ENCODE data around the gene KYAT1. TPM values are rescaled to one million over a fixed set of nuclear protein-coding genes. Genes with fewer than 3 reads are reported as not detected.

The KYAT1 gene
- total RNA-seq, 1 experiment from 2014 or later, result 14.6 TPM

- Histone ChIP-seq H4K20me1 (ENCODE audit: control insufficient read depth, insufficient read depth, insufficient read length) (peaks cover 4% of the 10 kb centered on the region), H2BK120ac (ENCODE audit: low read depth, low read length, poor library complexity, severe bottlenecking) (no peak overlapping the region), H2BK20ac (ENCODE audit: low read depth, low read length, poor library complexity, severe bottlenecking) (no peak overlapping the region), H3K79me2 (ENCODE audit: insufficient read depth, low read length) (no peaks in the 10 kb centered on the region; the same call in 1 of the 2 replicates), H2BK15ac (ENCODE audit: low read depth, low read length) (no peak overlapping the region), H3K79me1 (ENCODE audit: insufficient read depth, low read depth, low read length, poor library complexity, severe bottlenecking) (no peaks in the 10 kb centered on the region), H3K9me3 (ENCODE audit: control insufficient read depth, low read depth, low read length) (no peaks in the 10 kb centered on the region), H3K14ac (ENCODE audit: insufficient read depth, low read length) (no peak overlapping the region), H2AK5ac (ENCODE audit: insufficient read length, low read length) (no peak overlapping the region), H3T11ph (ENCODE audit: low read length) (no peak overlapping the region), H3K23ac (ENCODE audit: insufficient read length, low read depth, low read length) (no peak overlapping the region), H3K4me1 (ENCODE audit: insufficient read depth, low read length) (no peaks in the 10 kb centered on the region), H3K27ac (ENCODE audit: insufficient read length, low read depth, low read length) (no peak overlapping the region), H4K91ac (ENCODE audit: insufficient read length, low read depth, low read length) (no peak overlapping the region), H3K56ac (ENCODE audit: insufficient read length, low read depth, low read length) (no peak overlapping the region), H3K27me3 (ENCODE audit: insufficient read depth, low read length) (no peaks in the 10 kb centered on the region), H2AFZ (ENCODE audit: low read length) (no peak overlapping the region), H3K23me2 (ENCODE audit: insufficient read length, low read depth, low read length, poor library complexity, severe bottlenecking) (no peaks in the 10 kb centered on the region), H3K4ac (ENCODE audit: low read depth, low read length) (no peak overlapping the region), H2BK5ac (ENCODE audit: insufficient read length, low read length) (no peak overlapping the region), H3K18ac (ENCODE audit: insufficient read length, low read depth, low read length) (no peak overlapping the region), H4K8ac (replicated peaks; ENCODE audit: insufficient read length, low read depth, low read length) (no peak overlapping the region), H3K9ac (ENCODE audit: extremely low read depth, insufficient read length, low read length) (no peak overlapping the region), H4K5ac (ENCODE audit: insufficient read length, low read depth, low read length) (no peak overlapping the region), H2BK12ac (ENCODE audit: insufficient read length, low read depth, low read length) (no peak overlapping the region), H3K4me2 (ENCODE audit: insufficient read depth, insufficient read length, low read length) (no peak overlapping the region)
- no peaks in the 10 kb centered on the region for H3K27me3 Mint-ChIP-seq (ENCODE audit: low read depth)
- no peaks in the 10 kb centered on the region; a peak in 3 of 7 replicates for H3K36me3 Mint-ChIP-seq (ENCODE audit: insufficient read depth in 1 of 3, low read depth in 3 of 3)
- peak overlapping the region in 2 of 3 experiments; percentile 60 to 73; a peak in 3 of 7 replicates for H3K27ac Mint-ChIP-seq
- DNase-seq, result peak; percentile 94
- no peaks in the 10 kb centered on the region for H3K9me3 Mint-ChIP-seq
- no peak overlapping the region; a peak in 2 of 5 replicates for H3K4me3 Mint-ChIP-seq
- no CpG with 5 or more reads among the region's 10 CpGs for WGBS (ENCODE audit: extremely low coverage, insufficient read length, low lambda C conversion rate)
- TF ChIP-seq CTCF (conservative IDR thresholded peaks at IDR 0.05), result peak; percentile 98
- H3K4me1 Mint-ChIP-seq, result peaks cover 19 to 22% of the 10 kb centered on the region in 2 experiments
Observed at GRCh38 chr9:128863647-128864046, 18.1 kb downstream of the KYAT1 start.
